OCI-LY3 (cell line): ENCODE results near the gene NAV2.
A peak's percentile ranks its signal among the peaks of the same experiment; 100 is the strongest.
"Not testable (repeated sequence)": the region's sequence is repeated elsewhere in the genome, so short reads cannot be mapped to it uniquely, and the experiment has no call there.

Experiments used
- H2AFZ ChIP-seq: fragments of 200-600, 300-600 bp; shearing (Covaris generic); 2 replicates; pipeline ENCODE4 v1.6.0; 2014; ENCODE audit warnings: antibody characterized with exemption, low read depth, low read length
- H3K27ac ChIP-seq: fragments of 200-600, 300-600 bp; sonication (generic); 2 replicates; pipeline ENCODE4 v1.5.1; 2014; ENCODE audit warnings: mild to moderate bottlenecking, low read length, moderate library complexity, mixed read lengths
- H3K27me3 ChIP-seq: fragments of 200-600, 300-600 bp; sonication (generic); 2 replicates; pipeline ENCODE4 v1.6.1; 2014; ENCODE audit warnings: low read depth, low read length, mixed read lengths
- H3K36me3 ChIP-seq: fragments of 200-600, 300-600 bp; sonication (generic); replicated peaks from 2 replicates; pipeline ENCODE3; 2014; ENCODE audit warnings: low read depth, low read length, mixed read lengths
- H3K4me1 ChIP-seq: fragments of 300-600, 200-600 bp; sonication (generic); 2 replicates; pipeline ENCODE4 v1.6.1; 2014; ENCODE audit warnings: low read length, mixed read lengths
- H3K4me2 ChIP-seq: fragments of 200-600, 300-600 bp; sonication (generic); 2 replicates; pipeline ENCODE4 v1.6.1; 2014; ENCODE audit warnings: low read length, mixed read lengths
- H3K4me3 ChIP-seq: fragments of 300-600, 200-600 bp; sonication (generic); 2 replicates; pipeline ENCODE4 v1.5.1; 2014; ENCODE audit warnings: antibody characterized with exemption, mild to moderate bottlenecking, low read length, moderate library complexity
- H3K79me2 ChIP-seq: fragments of 300-600, 200-600 bp; shearing (Covaris generic); 2 replicates; pipeline ENCODE4 v1.6.1; 2014; ENCODE audit warnings: mild to moderate bottlenecking, low read length, mixed read lengths
- H3K9ac ChIP-seq: fragments of 300-600, 200-600 bp; shearing (Covaris generic); 2 replicates; pipeline ENCODE4 v1.6.0; 2014; ENCODE audit warnings: mild to moderate bottlenecking, low read length, moderate library complexity
- H3K9me3 ChIP-seq: fragments of 200-600, 300-600 bp; shearing (Covaris generic); 2 replicates; pipeline ENCODE4 v1.6.1; 2014; ENCODE audit warnings: low read length, mixed read lengths; ENCODE audit not compliant: insufficient read depth
- H4K20me1 ChIP-seq: fragments of 200-600, 300-600 bp; sonication (generic); 2 replicates; pipeline ENCODE4 v1.6.1; 2016; ENCODE audit warnings: low read length, mixed read lengths; ENCODE audit not compliant: insufficient read depth
- EZH2phosphoT487 ChIP-seq: fragments of 200-600 bp; shearing (Covaris generic); IDR thresholded peaks from 2 replicates; pipeline ENCODE4 v1.6.1; 2018; ENCODE audit warnings: antibody characterized with exemption, mixed run types, low read depth
- TF ChIP-seq, protein P1 (sequence below): fragments of 200-600, 300-600 bp; sonication (generic); IDR thresholded peaks from 2 replicates; pipeline ENCODE4 v1.5.1; 2014; ENCODE audit warnings: antibody characterized with exemption, low read length, low read depth

Gene NAV2

DNA sequence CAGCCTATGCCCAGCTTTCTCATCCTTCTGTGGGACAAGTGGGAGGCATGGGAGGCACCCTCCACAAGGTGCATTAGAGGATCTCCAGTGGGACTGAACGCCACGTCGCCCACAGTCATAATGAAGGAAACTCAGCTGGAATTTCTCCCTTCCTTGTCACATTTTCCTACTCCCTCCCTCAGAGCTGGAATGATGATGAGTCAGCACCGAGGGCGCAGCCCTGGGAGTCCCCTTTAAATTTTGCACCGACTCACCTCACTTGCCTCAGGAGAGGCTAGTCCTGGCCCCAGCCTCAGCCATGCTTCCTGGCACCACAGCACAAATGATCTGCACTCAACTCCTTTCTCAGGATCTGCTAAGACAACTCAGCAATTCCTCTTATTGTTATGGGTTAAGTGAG, 413.3 kb downstream of the NAV2 start:
- no peak overlapping the region for H3K9ac ChIP-seq
- H2AFZ ChIP-seq, result no peak overlapping the region
- H4K20me1 ChIP-seq, result no peaks in the 10 kb centered on the region
- H3K4me2 ChIP-seq, result no peak overlapping the region
- no peaks in the 10 kb centered on the region for H3K36me3 ChIP-seq
- peaks cover 10% of the 10 kb centered on the region for H3K27me3 ChIP-seq
- H3K9me3 ChIP-seq, result no peaks in the 10 kb centered on the region
- no peak for TF ChIP-seq EZH2phosphoT487
- TF ChIP-seq, protein P1, sequence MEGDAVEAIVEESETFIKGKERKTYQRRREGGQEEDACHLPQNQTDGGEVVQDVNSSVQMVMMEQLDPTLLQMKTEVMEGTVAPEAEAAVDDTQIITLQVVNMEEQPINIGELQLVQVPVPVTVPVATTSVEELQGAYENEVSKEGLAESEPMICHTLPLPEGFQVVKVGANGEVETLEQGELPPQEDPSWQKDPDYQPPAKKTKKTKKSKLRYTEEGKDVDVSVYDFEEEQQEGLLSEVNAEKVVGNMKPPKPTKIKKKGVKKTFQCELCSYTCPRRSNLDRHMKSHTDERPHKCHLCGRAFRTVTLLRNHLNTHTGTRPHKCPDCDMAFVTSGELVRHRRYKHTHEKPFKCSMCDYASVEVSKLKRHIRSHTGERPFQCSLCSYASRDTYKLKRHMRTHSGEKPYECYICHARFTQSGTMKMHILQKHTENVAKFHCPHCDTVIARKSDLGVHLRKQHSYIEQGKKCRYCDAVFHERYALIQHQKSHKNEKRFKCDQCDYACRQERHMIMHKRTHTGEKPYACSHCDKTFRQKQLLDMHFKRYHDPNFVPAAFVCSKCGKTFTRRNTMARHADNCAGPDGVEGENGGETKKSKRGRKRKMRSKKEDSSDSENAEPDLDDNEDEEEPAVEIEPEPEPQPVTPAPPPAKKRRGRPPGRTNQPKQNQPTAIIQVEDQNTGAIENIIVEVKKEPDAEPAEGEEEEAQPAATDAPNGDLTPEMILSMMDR, result no peak
- H3K27ac ChIP-seq, result no peak overlapping the region
- H3K79me2 ChIP-seq, result no peaks in the 10 kb centered on the region
- H3K4me3 ChIP-seq, result no peak overlapping the region
- no peaks in the 10 kb centered on the region for H3K4me1 ChIP-seq

- Histone ChIP-seq H3K27ac (no peak overlapping the region), H3K4me1 (no peaks in the 10 kb centered on the region), H4K20me1 (no peaks in the 10 kb centered on the region), H3K4me3 (no peak overlapping the region), H3K9me3 (no peaks in the 10 kb centered on the region), H3K36me3 (no peaks in the 10 kb centered on the region), H3K27me3 (0 out of 2 replicates have a peak, but pooled peaks cover 4% of the 10 kb centered on the region), H2AFZ (no peak overlapping the region), H3K4me2 (no peak overlapping the region), H3K79me2 (no peaks in the 10 kb centered on the region), H3K9ac (no peak overlapping the region)
- no peak for TF ChIP-seq EZH2phosphoT487
- TF ChIP-seq, protein P1, result no peak
Observed at GRCh38 chr11:20126724-20127123, 414.1 kb downstream of the NAV2 start.

DNA sequence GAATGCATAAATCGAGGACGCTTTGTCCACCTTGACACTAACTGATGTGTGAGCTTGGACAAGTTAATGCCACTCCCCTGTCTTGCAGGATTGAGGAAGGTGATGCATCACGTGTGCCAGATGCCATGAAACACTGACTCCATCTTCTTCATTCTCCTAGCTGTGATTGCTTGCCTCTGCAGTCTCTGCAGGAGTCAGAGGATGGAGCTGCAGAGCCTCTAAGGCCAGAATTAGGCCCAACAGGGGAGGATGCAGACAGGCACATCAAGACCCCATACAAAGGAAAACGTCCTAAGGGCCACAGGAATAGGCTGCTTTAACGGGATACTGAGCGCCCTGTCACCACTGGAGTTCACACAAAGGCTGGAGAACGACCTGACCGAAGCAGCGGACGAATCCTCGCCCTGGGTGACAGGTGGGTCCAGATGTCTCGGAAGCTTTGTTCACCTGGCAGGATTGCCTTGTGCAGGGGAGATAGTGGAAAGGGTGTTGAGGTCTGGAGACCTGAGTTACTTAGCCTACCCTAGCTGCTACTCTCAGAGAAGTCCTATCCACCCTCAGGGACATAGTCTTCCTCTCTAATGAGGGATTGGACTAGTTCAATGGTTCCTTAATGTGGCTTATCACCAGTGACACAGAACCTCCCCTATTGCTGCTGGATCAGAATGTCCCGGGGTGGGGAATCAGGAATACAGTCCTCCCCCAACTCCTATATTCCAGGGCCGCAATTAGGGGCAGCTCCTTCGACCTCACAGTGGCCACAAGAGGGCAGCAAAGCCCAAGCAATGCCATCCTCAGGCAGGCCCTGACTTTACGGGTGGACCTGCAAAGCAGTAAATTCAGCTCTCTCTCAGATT, 415.3 kb downstream of the NAV2 start:
- H2AFZ ChIP-seq, result no peak overlapping the region
- TF ChIP-seq, protein P1, result peak; percentile 91
- TF ChIP-seq EZH2phosphoT487, result no peak
- H3K79me2 ChIP-seq, result no peaks in the 10 kb centered on the region

GRCh38 chr11:20128528-20128825, 415.8 kb downstream of the NAV2 start:
- not testable (repeated sequence) for H3K36me3 ChIP-seq, H3K4me3 ChIP-seq, H4K20me1 ChIP-seq

More for the DNA sequence above, 415.3 kb downstream of the NAV2 start:
- Histone ChIP-seq H3K27ac (no peak overlapping the region), H3K4me3 (no peak overlapping the region), H3K9ac (no peak overlapping the region), H3K4me2 (no peak overlapping the region), H3K27me3 (0 out of 2 replicates have a peak, but pooled peaks cover 4% of the 10 kb centered on the region), H3K9me3 (no peaks in the 10 kb centered on the region), H3K4me1 (no peaks in the 10 kb centered on the region), H4K20me1 (no peaks in the 10 kb centered on the region), H3K36me3 (no peaks in the 10 kb centered on the region)

More at GRCh38 chr11:20128528-20128825, 415.8 kb downstream of the NAV2 start:
- H2AFZ ChIP-seq, H3K4me2 ChIP-seq, H3K9ac ChIP-seq, H3K27ac ChIP-seq, H3K79me2 ChIP-seq, H3K4me1 ChIP-seq, H3K9me3 ChIP-seq, H3K27me3 ChIP-seq: not testable (repeated sequence)
